ENCODE data around the gene NFAT5. TPM values are rescaled to one million over a fixed set of nuclear protein-coding genes. Genes with fewer than 3 reads are reported as not detected.

Gene NFAT5
- total RNA-seq, 5 donors from 2014 or later (not counting 1 experiment from before 2014, with no cell fraction given), result 24.3 to 33.7 (median 27.8) TPM

DNA sequence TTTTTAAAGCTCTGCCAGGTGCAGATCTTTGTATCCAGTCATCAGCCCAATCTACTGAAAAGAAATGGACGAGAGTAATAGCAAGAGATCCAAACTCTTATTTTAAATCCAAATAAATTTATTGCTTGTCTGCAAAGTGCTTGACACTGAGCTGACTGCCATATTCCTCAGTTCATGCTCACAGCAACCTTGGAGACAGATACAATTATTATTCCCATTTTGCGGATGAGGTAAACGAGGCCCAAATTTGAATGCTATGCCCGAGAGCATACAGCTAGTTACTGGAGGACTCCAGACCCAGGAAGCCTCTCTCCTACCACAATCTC, 188.3 kb downstream of the NFAT5 start:
- Histone ChIP-seq H3K27me3 (replicated peaks in 1 of 2; ENCODE audit: control insufficient read depth in 2 of 2, extremely low read depth in 1 of 2, insufficient read depth in 2 of 2, low read length in 1 of 2) (no peaks in the 10 kb centered on the region), H3K4me1 (ENCODE audit: control insufficient read depth in 1 of 2, extremely low read depth in 1 of 2, insufficient read depth in 2 of 2, low read length in 2 of 2) (peaks cover 8 to 20% of the 10 kb centered on the region in 2 experiments), H3K36me3 (ENCODE audit: control insufficient read depth in 2 of 2, extremely low read depth in 1 of 2, insufficient read depth in 1 of 2, low read length in 1 of 2) (peaks cover 1 to 30% of the 10 kb centered on the region in 2 donors), H3K4me3 (ENCODE audit: control insufficient read depth in 1 of 2, extremely low read depth in 1 of 2, low read length in 1 of 2) (peak overlapping the region; percentile 99 to 100), H3K9me3 (no peaks in the 10 kb centered on the region), H3K27ac (ENCODE audit: low read length) (peak overlapping the region; percentile 63)
- Mint-ChIP-seq H3K4me1 (peaks cover 30 to 33% (median 32%) of the 10 kb centered on the region in 3 donors), H3K27me3 (no peaks in the 10 kb centered on the region), H3K27ac (peak overlapping the region; percentile 98 to 99), H3K4me3 (peak overlapping the region; percentile 96 to 100 (median 100)), H3K36me3 (peaks cover 18% of the 10 kb centered on the region), H3K9me3 (no peaks in the 10 kb centered on the region)
- ChIA-PET POLR2A (interaction anchor here (0.5 to 1.1 kb wide), 6 partner anchors 9 to 343 kb away, joined by 3 to 7 read pairs (median 4); no protein-coding TSS in a partner anchor), CTCF (interaction anchor here (0.5 to 2.3 kb wide), 16 partner anchors 9 to 427 kb away, joined by 3 to 23 read pairs (median 4); partner anchors contain the start of gene NQO1 (in 1 of the 2))
- 11% methylated on average over 4 of the region's 4 CpGs for WGBS (ENCODE audit: insufficient coverage)
- DNase-seq, result no peak
- no peak for ATAC-seq (replicated peaks in 1 of 4)

Other genes with a start within 250 kb of the NFAT5 start
- gene PDF, start 235.4 kb upstream of the NFAT5 start, total RNA-seq, result 10 to 100 TPM in 3 of 5 donors, 1 to 10 TPM in 2; 5.3 to 20.5 (median 16.1) TPM
- gene COG8, start 226.4 kb upstream of the NFAT5 start, total RNA-seq, result 10 to 100 TPM; 31.2 to 70.4 (median 59.8) TPM
- 10 to 100 TPM; 23.7 to 32.9 (median 29.6) TPM for gene NIP7, start 226.2 kb upstream of the NFAT5 start, total RNA-seq
- gene TMED6, start 214.2 kb upstream of the NFAT5 start, total RNA-seq, result 1 to 10 TPM; 2.6 to 4.6 (median 3.0) TPM
- gene TERF2, start 180.0 kb upstream of the NFAT5 start, total RNA-seq, result 10 to 100 TPM; 36.6 to 51.0 (median 47.3) TPM
- gene CYB5B, start 141.3 kb upstream of the NFAT5 start, total RNA-seq, result 10 to 100 TPM; 42.9 to 62.0 (median 54.4) TPM
- 1 to 10 TPM; 1.4 to 6.1 (median 4.1) TPM for gene NQO1, start 160.6 kb downstream of the NFAT5 start, total RNA-seq
- gene NOB1, start 189.0 kb downstream of the NFAT5 start, total RNA-seq, result 10 to 100 TPM; 29.7 to 66.1 (median 60.9) TPM
- 10 to 100 TPM; 55.3 to 78.5 (median 66.4) TPM for gene WWP2, start 196.4 kb downstream of the NFAT5 start, total RNA-seq